Measurements from ENCODE around the gene PMEPA1.

The PMEPA1 gene

GRCh38 chr20:57686931-57687652 lies 22.7 kb downstream of the PMEPA1 start:
- peaks cover 6% of the 10 kb centered on the region for H3K27me3 Mint-ChIP-seq (ENCODE audit: low read depth)
- H3K4me3 Mint-ChIP-seq: peak overlapping the region in 1 of 3 experiments; percentile 22
- no peak for TF ChIP-seq CTCF (IDR thresholded peaks at IDR 0.05; ENCODE audit: unreplicated experiment in 3 of 3)
- peaks cover 96% of the 10 kb centered on the region for H3K4me1 Mint-ChIP-seq
- H3K36me3 Mint-ChIP-seq (ENCODE audit: low read depth): no peaks in the 10 kb centered on the region
- no peaks in the 10 kb centered on the region for H3K9me3 Mint-ChIP-seq
- H3K27ac Mint-ChIP-seq: peak overlapping the region in 2 of 3 experiments; percentile 23 to 98

GRCh38 chr20:57685146-57685758 lies 24.6 kb downstream of the PMEPA1 start:
- H3K27ac Mint-ChIP-seq: peak overlapping the region; percentile 85 to 98 (median 93)
- H3K36me3 Mint-ChIP-seq (ENCODE audit: low read depth): no peaks in the 10 kb centered on the region
- peaks cover 9% of the 10 kb centered on the region for H3K27me3 Mint-ChIP-seq (ENCODE audit: low read depth)
- H3K9me3 Mint-ChIP-seq: no peaks in the 10 kb centered on the region
- H3K4me3 Mint-ChIP-seq: peak overlapping the region; percentile 16 to 63 (median 61)
- TF ChIP-seq CTCF (IDR thresholded peaks at IDR 0.05; ENCODE audit: unreplicated experiment in 3 of 3): no peak
- peaks cover 98% of the 10 kb centered on the region for H3K4me1 Mint-ChIP-seq

GRCh38 chr20:57684808-57685140 lies 25.0 kb downstream of the PMEPA1 start:
- H3K36me3 Mint-ChIP-seq (ENCODE audit: low read depth): no peaks in the 10 kb centered on the region
- H3K9me3 Mint-ChIP-seq: no peaks in the 10 kb centered on the region
- peaks cover 9% of the 10 kb centered on the region for H3K27me3 Mint-ChIP-seq (ENCODE audit: low read depth)
- H3K4me1 Mint-ChIP-seq: peaks cover 98% of the 10 kb centered on the region
- peak overlapping the region; percentile 85 to 98 (median 93) for H3K27ac Mint-ChIP-seq
- no peak for TF ChIP-seq CTCF (IDR thresholded peaks at IDR 0.05; ENCODE audit: unreplicated experiment in 3 of 3)
- peak overlapping the region in 2 of 3 experiments; percentile 61 to 63 for H3K4me3 Mint-ChIP-seq

- peaks cover 97% of the 10 kb centered on the region for H3K4me1 Mint-ChIP-seq
- H3K27ac Mint-ChIP-seq: peak overlapping the region; percentile 85 to 98 (median 93)
Observed at GRCh38 chr20:57683881-57684807, 25.7 kb downstream of the PMEPA1 start.

GRCh38 chr20:57683287-57683686 lies 26.5 kb downstream of the PMEPA1 start:
- Mint-ChIP-seq H3K4me1 (peaks cover 97% of the 10 kb centered on the region), H3K27me3 (ENCODE audit: low read depth) (peaks cover 11% of the 10 kb centered on the region), H3K27ac (peak overlapping the region; percentile 85 to 98 (median 93)), H3K9me3 (no peaks in the 10 kb centered on the region), H3K36me3 (ENCODE audit: low read depth) (peaks cover 6% of the 10 kb centered on the region), H3K4me3 (peak overlapping the region; percentile 14 to 68 (median 56))
- no peak for TF ChIP-seq CTCF (IDR thresholded peaks at IDR 0.05; ENCODE audit: unreplicated experiment in 3 of 3)

More at GRCh38 chr20:57683881-57684807, 25.7 kb downstream of the PMEPA1 start:
- TF ChIP-seq CTCF (IDR thresholded peaks at IDR 0.05; ENCODE audit: unreplicated experiment in 3 of 3): no peak
- Mint-ChIP-seq H3K4me3 (peak overlapping the region; percentile 14 to 68 (median 61)), H3K9me3 (no peaks in the 10 kb centered on the region), H3K27me3 (ENCODE audit: low read depth) (peaks cover 9% of the 10 kb centered on the region), H3K36me3 (ENCODE audit: low read depth) (no peaks in the 10 kb centered on the region)

All from nephron (organoid).